Cardiac muscle cell (in vitro differentiated cells and primary cell): ENCODE data around the gene MANBA. TPM values are rescaled to one million over a fixed set of nuclear protein-coding genes. Genes with fewer than 3 reads are reported as not detected.

Experiments
- DNase-seq, 2 donors: peaks; one replicate each; pipeline versions ENCODE4 v3.0.0 to v3.0.0-alpha.2; 2010 to 2017; ENCODE audit warnings: low read depth in 1 of 2, low spot score in 1 of 2
- H3K27ac ChIP-seq: fragments of 200-600 bp; sonication (generic); 2 replicates; pipeline ENCODE4 v1.5.1; 2016
- H3K27me3 ChIP-seq: fragments of 200-600 bp; sonication (generic); 2 replicates; pipeline ENCODE4 v1.6.0; 2016; ENCODE audit warnings: control low read depth
- H3K36me3 ChIP-seq: fragments of 200-600 bp; sonication (generic); 2 replicates; pipeline ENCODE4 v1.5.1; 2016; ENCODE audit warnings: control low read depth
- H3K4me1 ChIP-seq: fragments of 200-600 bp; sonication (generic); 2 replicates; pipeline ENCODE4 v1.8.1; 2017; ENCODE audit warnings: low read depth, mild to moderate bottlenecking, mixed run types
- H3K4me3 ChIP-seq: fragments of 200-600 bp; sonication (generic); 2 replicates; pipeline ENCODE4 v1.5.1; 2016; ENCODE audit warnings: mild to moderate bottlenecking
- H3K9me3 ChIP-seq: fragments of 200-600 bp; sonication (generic); 2 replicates; pipeline ENCODE4 v1.5.1; 2017; ENCODE audit warnings: low read depth, mild to moderate bottlenecking, control low read depth
- polyA plus RNA-seq: library from polyadenylated mRNA; unstranded; fragments of >200 nt; fragmentation: Nextera tagmentation; extraction: Ambion mirVana; gene quantifications from 2 replicates; pipeline ENCODE4 v1.2.1, GENCODE V29; 2016
- total RNA-seq: library from RNA; depleted of rRNA; stranded (reverse); fragments of >200 nt; gene quantifications from 2 replicates; pipeline ENCODE4 v1.2.3, GENCODE V29; 2016
- TF ChIP-seq, protein P1 (sequence below): IDR thresholded peaks from 2 replicates; pipeline ENCODE4 v1.5.1; 2012; ENCODE audit warnings: low read depth, mild to moderate bottlenecking, low read length

Gene MANBA
- total and polyA plus RNA-seq, 2 experiments from 2014 or later = 49.5 to 82.3 TPM

- peak overlapping the region; percentile 7 for H3K27ac ChIP-seq
- DNase-seq = no peak
- H3K27me3 ChIP-seq = no peaks in the 10 kb centered on the region
- peaks cover 4% of the 10 kb centered on the region for H3K36me3 ChIP-seq
- H3K9me3 ChIP-seq = no peaks in the 10 kb centered on the region
- peaks cover 33% of the 10 kb centered on the region for H3K4me1 ChIP-seq
- no peak overlapping the region for H3K4me3 ChIP-seq
- TF ChIP-seq, protein P1, sequence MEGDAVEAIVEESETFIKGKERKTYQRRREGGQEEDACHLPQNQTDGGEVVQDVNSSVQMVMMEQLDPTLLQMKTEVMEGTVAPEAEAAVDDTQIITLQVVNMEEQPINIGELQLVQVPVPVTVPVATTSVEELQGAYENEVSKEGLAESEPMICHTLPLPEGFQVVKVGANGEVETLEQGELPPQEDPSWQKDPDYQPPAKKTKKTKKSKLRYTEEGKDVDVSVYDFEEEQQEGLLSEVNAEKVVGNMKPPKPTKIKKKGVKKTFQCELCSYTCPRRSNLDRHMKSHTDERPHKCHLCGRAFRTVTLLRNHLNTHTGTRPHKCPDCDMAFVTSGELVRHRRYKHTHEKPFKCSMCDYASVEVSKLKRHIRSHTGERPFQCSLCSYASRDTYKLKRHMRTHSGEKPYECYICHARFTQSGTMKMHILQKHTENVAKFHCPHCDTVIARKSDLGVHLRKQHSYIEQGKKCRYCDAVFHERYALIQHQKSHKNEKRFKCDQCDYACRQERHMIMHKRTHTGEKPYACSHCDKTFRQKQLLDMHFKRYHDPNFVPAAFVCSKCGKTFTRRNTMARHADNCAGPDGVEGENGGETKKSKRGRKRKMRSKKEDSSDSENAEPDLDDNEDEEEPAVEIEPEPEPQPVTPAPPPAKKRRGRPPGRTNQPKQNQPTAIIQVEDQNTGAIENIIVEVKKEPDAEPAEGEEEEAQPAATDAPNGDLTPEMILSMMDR = no peak
These were observed 23.9 kb downstream of the MANBA start for GRCh38 chr4:102736636-102737549.

- no peaks in the 10 kb centered on the region for H3K9me3 ChIP-seq
- peak overlapping the region; percentile 5 for H3K27ac ChIP-seq
- no peaks in the 10 kb centered on the region for H3K27me3 ChIP-seq
- H3K36me3 ChIP-seq = peaks cover 4% of the 10 kb centered on the region
- H3K4me3 ChIP-seq = no peak overlapping the region
- TF ChIP-seq, protein P1 = no peak
- H3K4me1 ChIP-seq = peaks cover 34% of the 10 kb centered on the region
- DNase-seq = no peak
These were observed 25.2 kb downstream of the MANBA start for GRCh38 chr4:102735582-102735981.

DNA sequence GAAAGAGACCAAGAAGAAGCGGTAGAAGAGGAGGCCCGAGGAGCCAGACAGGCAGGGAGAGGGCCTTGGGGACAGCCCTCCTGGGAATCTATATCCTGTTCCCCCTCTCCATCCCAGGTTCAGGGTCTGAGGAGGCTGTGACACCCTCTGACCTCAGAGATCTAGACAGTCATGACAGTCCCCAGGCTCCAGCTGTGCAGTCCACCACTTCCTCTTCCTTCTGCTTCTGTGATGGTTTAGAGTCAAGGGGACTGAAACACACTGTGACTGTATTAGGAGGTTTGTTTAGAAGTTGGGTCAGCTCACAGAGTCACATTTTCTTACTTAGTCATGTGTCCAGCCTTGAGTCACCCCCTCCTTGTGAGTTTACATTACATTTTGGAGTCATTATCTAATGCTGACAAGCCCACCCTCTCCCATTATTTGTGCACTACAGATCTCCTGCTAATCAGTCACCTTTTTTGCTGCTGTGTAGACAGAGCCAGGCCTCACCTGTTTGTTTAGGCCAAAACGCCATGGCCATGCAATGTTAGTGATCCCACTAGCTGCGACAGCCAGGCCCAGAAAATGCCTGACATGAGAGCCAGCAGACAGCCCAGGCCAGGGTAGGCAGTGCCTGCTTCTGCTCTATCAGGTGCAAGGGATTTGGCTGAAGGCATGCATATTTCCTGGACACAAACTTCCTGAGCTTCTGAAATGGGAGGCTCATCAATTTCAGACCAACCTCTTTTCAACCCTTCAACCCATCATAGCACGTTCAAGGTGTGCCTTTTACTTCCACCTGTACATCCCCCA is 26.0 kb downstream of the MANBA start:
- H3K9me3 ChIP-seq = no peaks in the 10 kb centered on the region
- no peak for DNase-seq
- H3K36me3 ChIP-seq = peaks cover 4% of the 10 kb centered on the region
- TF ChIP-seq, protein P1 = no peak
- peaks cover 34% of the 10 kb centered on the region for H3K4me1 ChIP-seq
- no peak overlapping the region for H3K4me3 ChIP-seq
- no peaks in the 10 kb centered on the region for H3K27me3 ChIP-seq
- peak overlapping the region; percentile 59 for H3K27ac ChIP-seq

DNA sequence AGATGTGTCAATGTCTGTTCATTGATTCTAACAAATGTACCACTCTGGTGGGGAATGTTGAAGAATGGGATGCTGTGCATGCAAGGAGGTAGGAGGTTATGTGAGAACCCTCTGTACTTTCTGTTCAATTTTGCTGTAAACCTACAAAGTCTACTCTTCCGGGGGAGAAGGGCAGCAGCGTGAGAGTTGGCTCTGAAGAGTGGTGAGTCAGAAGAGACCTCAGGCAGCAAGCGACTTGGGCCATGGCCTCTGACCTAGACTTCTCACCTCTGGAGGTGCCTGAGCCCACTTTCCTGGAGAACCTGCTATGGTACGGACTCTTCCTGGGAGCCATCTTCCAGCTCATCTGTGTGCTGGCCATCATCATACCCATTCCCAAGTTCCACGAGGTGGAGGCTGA is 26.7 kb downstream of the MANBA start:
- TF ChIP-seq, protein P1 = no peak
- H3K4me1 ChIP-seq = peaks cover 34% of the 10 kb centered on the region
- H3K27ac ChIP-seq = peak overlapping the region; percentile 84
- H3K9me3 ChIP-seq = no peaks in the 10 kb centered on the region
- H3K36me3 ChIP-seq = peaks cover 4% of the 10 kb centered on the region
- DNase-seq = no peak
- H3K27me3 ChIP-seq = no peaks in the 10 kb centered on the region
- H3K4me3 ChIP-seq = no peak overlapping the region

DNA sequence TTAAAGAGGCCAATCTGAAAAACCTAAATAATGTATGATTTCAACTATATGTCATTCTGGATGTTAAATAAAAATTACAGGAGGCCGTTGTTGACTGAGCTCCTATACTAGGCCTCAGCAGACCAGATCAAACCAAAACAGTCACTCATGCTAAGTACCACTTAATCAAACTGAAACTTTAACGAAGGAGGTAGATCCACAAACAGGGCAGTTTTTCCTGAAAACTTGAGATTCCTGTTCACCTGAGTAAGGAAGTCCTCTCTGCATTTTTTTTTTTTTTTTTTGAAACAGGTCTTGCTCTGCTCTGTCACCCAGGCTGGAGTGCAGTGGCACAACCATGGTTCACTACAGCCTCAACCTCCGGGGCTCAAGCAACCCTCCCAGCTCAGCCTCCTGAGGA is 27.7 kb downstream of the MANBA start:
- TF ChIP-seq, protein P1 = no peak
- no peaks in the 10 kb centered on the region for H3K27me3 ChIP-seq
- H3K4me1 ChIP-seq = peaks cover 34% of the 10 kb centered on the region
- DNase-seq = no peak
- H3K27ac ChIP-seq = peak overlapping the region; percentile 84
- peaks cover 4% of the 10 kb centered on the region for H3K36me3 ChIP-seq
- no peak overlapping the region for H3K4me3 ChIP-seq
- no peaks in the 10 kb centered on the region for H3K9me3 ChIP-seq
